Stimulated activated CD8-positive, alpha-beta memory T cell treated with anti-CD3 and anti-CD28 coated beads, Interleukin-15, amount 100 ng/mL, for 48 hours (primary cell): ENCODE results near the gene MRPL45.
A peak's percentile ranks its signal among the peaks of the same experiment; 100 is the strongest.

Experiments used
- DNase-seq, 2 donors: peaks; one replicate each; pipeline ENCODE4 v3.0.0-alpha.2; 2020; ENCODE audit warnings: low read depth in 2 of 2

The MRPL45 gene

DNA sequence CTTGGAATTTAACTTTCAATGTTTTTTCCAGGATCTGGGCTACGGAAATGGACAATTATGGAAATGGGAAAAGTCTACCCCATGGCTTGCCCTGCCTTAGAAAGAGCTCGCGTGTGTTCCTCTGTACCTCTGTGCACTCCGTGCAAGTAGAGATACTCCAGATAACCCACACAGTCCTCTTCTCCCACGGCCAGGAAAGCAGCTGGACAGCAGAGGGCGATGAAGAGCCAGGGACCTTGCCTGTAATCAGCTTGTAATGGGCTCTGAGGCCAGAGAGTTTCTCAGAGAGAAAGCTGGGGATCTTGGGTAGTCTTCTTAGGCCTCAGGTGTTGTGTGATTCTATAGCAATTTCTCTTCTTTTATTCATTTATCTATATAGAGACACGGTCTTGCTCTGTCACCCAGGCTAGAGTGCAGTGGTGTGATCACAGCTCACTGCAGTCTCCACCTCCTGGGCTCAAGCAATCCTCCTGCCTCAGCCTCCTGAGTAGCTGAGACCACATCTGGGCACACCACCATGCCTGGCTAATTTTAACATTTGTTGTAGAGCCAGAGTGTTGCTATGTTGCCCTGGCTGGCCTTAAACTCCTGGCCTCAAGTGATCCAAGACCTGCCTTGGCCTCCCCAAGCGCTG, 52.2 kb downstream of the MRPL45 start:
- peak; percentile 64 to 66 for DNase-seq

DNA sequence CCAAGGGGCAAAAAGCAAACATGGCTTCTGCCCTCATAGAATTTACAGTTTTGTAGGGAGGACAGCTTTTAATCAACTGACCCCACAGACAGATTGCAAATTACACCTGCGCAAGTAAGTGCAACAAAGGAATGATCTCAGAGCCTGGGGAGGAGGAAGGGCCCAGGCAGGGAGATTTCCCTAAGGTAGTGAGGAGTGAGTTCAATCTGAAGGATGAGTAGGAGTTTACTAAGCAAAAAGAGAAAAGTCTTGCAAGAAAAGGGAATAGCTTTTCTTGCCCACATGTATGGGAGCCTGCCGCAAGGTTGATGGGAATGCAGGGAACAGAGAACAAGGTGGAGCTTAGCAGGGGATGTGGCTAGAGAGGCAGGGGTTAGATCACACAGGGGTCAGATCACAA, 53.1 kb downstream of the MRPL45 start:
- no peak for DNase-seq

DNA sequence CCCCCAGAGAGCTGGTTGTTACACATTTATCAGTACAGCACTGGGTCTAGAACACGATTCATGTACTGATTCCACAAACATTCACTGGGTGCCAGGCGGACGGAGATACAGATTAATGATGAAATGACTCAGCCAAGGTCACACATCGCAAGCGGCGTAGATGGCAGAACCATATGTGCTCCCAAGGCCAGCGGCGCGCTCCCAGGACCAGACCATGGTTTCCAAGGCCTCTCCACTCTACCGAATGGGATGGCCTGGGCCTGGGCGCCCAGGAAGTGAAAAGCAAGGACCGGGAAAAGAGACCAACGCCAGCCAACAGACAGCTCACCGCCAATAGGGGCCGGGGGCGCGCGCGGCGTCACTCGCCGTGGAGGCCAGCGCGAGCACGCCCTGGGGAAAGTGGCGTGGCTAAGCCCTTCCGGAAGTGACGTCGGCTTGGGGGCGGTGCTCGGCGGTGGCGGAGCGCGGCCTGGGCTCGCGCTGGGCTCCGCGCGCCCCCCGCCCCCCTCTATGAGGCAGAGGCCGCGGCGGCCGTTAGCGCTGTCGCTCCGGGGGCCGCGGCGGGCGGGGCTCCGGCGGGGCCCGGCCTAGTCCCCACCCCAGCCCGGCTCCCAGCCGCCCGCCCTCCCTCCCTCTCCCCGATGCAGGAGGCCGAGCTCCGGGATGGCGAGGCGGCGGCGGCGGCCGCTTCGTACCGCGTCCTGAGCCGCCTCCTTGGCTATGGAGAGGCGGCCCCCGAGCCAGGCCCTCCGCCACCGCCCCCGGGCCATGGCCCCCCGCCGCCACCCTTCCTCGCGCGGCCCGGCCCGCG, 54.6 kb downstream of the MRPL45 start, which contains the start of gene SOCS7:
SOCS7 (plus strand) TSS at position 433 of the 811 bp plus-strand sequence; CDS start at position 642, 209 bp downstream.
- DNase-seq, result peak; percentile 87 to 90

DNA sequence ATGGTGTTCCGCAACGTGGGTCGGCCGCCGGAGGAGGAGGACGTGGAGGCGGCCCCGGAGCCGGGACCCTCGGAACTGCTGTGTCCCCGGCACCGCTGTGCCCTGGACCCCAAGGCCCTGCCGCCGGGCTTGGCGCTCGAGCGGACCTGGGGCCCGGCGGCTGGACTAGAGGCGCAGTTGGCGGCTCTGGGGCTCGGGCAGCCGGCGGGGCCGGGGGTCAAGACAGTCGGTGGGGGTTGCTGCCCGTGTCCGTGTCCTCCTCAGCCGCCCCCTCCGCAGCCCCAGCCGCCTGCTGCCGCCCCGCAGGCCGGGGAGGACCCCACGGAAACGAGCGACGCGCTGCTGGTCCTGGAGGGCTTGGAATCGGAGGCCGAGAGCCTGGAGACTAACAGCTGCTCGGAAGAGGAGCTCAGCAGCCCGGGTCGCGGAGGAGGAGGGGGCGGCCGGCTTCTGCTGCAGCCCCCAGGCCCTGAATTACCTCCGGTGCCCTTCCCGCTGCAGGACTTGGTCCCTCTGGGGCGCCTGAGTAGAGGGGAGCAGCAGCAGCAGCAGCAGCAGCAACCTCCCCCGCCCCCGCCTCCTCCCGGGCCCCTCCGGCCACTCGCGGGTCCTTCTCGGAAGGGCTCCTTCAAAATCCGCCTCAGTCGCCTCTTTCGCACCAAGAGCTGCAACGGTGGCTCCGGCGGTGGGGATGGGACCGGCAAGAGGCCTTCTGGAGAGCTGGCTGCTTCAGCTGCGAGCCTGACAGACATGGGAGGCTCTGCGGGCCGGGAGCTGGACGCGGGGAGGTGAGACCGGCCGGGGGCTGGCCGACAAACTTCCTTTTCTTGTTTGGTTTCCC, 55.5 kb downstream of the MRPL45 start:
- DNase-seq, result no peak

DNA sequence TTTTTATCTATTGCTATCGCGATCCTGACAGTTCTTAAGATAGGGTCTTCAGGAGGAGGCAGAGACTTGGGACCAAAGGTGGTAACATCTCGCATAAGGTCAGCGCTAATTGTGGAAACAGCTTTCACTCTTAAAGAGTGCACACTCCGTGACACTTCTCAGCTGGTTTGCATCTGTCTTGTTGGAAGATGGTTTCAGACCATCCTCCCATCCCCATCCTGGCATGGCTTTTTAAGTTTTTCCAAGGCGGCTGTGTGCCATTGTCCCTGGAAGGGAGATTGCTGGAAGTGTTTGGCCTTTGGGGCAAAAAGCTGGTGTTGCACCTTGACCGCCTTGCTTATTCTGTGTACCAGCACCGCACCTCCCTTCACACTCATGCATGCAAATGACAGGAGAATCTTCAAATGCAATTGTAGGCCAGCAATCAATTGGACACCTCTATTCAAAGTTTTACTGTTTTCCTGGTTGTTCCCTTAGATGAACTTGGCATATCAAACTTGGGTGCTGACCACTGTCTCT, 56.2 kb downstream of the MRPL45 start:
- DNase-seq, result no peak

DNA sequence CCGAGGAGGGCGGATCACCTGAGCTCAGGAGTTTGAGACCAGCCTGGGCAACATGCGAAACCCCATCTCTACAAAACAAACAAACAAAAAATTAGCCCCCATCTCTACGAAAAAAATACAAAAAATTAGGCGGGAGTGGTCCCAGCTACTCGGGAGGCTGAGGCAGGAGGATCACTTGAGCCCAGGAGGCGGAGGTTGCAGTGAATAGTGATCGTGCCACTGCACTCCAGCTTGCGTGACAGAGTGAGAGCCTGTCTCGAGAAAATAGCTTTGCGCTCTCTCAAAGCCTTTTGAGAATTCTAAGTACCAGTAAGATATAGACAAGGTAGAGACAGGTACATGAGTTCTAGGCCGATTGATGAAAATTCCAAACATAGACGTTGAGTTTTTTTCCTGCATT, 56.7 kb downstream of the MRPL45 start:
- DNase-seq, result no peak

DNA sequence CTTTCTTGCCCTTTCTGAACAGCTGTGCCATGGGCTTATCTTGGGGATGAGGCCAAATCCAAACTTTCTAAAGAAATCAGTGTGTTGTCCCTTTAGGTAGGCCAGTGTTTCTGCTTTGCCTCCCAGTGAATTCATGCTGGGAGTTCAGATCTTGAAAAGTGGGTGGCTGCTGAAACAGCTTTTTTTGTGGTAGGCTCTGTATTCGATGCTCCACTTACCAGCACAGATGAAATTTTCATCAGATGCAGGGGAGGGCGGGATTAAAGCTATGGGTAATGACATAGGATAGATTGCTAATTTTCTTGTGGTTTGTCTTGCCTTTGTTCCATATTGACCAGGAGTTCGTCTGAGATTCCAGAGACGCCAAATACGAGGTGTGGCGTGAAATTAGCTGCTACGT, 57.5 kb downstream of the MRPL45 start:
- DNase-seq, result no peak

DNA sequence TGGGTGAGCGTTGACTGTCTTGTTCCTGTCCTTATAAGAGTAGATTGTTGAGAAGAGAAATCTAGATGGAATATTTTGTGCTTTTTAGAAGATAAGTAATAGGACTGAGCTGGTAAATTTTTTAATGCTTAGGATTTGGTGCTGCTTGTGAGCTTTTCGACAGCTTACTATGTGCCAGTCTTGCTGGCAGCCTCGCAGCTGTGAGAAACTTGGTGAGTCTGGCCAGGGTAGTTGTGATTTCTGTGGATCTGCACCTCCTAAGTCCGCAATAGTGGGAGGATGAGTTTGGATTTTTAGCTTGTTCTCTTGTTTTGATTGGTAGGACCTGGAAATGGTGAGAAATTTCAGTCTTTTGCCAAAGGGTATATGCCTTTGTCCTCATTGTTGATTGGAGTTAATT, 58.3 kb downstream of the MRPL45 start:
- DNase-seq, result no peak

DNA sequence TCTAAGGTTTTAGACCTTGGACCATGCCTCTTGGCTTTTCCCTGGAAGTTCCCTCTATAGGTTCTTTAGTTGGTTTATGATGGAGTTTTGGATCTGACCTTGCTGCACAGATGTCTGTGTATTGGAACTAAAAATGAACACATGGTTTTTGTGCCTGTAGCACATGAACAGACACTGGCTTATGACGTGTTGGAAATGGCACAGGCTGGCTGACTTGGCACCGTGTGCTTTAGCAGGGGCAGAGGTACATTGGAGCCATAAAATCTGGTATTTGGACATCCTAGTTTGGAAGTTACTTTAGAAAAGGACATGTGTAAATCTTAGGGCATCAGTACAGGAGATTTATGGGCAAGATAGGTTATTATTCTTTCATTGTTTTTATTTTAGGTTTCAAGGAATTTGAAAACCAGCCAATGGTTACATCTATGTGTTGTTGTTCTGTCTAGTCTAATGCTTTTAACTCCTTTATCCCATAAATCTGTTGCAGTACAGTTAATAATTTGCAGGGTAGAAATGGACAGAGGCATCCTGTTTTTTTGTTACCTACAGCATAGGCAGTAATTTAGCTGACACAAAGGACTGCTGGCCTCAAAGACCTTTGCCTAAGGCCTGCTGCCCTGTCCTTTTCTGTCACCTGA, 60.6 kb downstream of the MRPL45 start:
- DNase-seq, result no peak

DNA sequence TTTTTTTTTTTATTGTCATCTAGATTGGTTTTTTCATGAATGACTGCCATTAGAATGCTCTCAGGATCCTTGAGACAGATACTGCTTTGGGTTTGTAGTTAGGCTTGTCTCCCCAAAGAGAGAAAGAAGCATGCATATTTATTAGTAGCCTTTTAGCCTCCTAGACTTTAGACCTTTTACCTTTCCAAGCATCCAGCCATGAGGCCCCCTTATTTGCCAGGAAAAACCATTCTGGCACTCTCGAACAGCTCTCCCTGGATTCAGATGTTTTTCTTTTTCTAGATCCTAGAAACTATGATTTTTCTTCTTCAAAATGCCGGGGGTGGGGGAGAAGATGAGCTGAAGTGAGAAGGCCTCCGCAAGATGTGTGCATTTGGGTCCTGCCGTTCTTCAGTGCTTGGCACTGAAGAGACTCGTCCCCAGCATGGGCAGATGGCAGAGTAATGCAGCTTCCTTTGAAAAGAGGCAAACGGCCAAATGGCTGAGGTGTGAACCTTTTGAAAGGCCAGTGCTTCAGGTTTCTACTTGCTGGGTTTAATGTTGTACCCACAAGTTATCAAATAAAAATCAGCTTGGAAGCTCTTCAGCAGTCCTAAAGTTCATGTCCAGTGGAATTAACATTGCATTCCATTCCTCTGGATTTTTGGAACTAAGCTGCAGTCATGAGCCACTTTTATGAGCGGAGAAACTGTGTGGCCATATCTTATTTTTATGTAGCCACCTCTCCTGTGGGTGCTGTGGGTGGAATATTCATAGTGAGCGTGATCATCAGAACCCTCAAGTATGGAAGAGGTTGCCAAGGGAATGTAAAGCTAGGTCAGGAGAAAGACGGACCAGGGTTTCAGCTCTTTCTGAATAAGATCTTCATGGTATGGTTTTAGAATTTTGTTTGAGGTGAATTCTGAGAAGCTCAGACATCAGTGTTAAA, 61.9 kb downstream of the MRPL45 start:
- DNase-seq, result no peak

DNA sequence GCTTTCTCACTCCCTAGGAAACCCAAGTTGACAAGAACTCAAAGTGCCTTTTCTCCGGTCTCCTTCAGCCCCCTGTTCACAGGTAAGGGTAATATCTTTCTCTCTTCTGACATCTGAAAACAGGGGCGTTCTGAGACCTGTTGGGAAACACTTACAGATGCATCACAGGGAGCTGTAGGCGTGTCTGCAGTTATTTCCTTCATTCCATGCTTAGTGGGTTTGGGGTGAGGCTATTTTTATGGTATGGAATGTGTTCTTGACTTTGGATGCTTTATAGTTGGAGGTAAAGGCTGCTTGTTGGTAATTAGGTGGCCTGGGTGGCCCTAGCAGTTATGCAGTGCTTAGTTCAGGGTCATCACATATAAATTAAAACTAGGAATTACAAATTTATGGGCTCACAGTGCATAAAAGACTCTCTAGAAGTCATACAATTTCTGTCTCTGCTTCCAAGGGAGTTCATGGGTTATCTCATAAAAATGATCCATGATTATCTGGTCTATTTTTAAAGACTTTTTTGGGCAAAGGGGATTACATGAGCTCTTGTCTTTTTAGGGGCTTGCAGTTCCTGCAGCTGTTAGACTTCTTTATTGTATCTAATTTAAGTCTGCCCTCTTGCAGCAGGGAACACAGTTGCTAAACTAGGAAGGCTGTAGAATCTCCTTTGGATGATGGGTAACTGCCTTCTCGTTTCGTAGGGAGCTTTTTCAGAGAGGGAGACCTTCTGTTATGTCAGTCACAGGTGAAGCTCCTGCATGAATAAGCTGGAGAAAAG, 64.9 kb downstream of the MRPL45 start:
- no peak for DNase-seq

DNA sequence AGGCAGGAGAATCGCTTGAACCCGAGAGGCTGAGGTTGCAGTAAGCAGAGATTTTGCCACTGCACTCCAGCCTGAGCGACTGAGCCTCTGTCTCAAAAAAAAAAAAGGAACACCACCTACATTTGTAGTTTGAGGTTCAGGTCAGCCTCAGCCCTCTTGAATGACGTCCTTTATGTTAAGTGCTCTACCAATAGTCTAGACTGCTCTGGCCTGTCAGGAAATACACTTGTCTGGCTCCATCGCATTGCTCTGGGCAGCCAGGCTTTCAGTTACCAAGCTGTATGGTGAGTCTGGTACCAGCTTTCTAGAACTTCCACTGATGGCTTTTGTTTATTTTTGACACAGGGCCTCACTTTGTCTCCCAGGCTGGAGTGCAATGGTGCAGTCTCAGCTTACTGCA, 66.0 kb downstream of the MRPL45 start:
- no peak for DNase-seq

DNA sequence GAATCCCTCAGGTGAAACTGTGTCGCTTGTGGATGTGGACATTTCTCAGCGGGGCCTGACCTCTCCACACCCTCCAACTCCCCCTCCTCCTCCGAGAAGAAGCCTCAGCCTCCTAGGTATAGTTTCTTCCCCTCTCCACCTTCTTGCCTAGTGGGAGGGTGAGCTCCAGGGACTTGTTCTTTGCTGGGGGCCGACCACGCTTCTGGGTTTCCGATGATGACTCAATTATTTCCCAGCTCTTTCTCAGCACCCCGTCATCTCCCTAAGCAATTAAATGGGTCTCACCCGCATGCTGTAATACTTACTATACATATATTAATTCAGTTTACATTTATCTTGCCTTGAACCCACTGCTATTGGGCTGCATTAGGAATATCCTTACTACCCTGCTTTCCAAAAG, 67.8 kb downstream of the MRPL45 start:
- DNase-seq, result no peak

DNA sequence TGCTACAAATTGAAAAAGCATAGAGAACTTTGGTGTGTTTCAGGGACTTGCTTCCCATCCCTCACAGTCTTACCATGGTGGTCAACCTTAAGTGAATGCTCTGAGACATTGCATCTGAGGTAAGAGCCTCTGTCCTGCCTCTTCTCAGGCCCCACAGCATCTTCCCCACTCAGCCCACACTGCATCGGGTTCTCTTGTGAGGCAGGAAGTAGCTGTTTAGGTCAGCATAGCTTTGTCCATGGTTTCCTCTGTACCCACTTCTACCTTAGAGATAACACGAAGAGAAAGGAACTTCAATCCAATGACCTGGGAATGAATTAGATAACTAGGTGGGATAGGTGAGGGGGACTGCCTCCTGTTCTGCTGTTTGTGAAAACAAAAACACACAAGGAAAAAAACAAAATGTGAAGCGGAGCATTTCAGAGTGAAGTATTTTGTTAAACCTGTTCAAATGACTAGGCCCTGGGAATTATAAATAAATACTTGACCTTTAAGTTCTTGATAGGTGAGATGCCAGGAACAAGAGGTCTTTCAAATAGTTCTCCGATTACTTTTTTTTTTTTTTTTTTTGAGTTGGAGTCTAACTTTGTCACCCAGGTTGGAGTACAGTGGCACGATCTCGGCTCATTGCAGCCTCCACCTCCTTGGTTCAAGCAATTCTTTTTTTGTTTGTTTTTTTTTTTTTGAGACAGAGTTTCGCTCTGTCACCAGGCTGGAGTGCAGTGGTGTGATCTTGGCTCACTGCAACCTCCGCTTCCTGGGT, 72.3 kb downstream of the MRPL45 start:
- no peak for DNase-seq
